GM19328 (cell line): Measurements from ENCODE around the gene FAM217B.

Source experiments
- ATAC-seq: cut with Tn5 transposase; IDR thresholded peaks from one replicate; pipeline ENCODE4 v1.9.1; 2021; ENCODE audit warnings: mild to moderate bottlenecking, moderate library complexity; ENCODE audit not compliant: unreplicated experiment

FAM217B gene, protein sequence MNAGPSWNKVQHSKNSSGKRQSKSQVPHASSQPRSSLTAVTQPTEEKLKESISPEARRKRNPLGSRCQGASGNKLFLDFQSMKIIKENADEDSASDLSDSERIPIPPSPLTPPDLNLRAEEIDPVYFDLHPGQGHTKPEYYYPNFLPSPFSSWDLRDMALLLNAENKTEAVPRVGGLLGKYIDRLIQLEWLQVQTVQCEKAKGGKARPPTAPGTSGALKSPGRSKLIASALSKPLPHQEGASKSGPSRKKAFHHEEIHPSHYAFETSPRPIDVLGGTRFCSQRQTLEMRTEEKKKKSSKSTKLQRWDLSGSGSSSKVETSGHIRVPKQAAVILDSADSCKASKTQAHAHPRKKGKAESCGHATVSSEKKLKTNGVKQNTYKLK

DNA sequence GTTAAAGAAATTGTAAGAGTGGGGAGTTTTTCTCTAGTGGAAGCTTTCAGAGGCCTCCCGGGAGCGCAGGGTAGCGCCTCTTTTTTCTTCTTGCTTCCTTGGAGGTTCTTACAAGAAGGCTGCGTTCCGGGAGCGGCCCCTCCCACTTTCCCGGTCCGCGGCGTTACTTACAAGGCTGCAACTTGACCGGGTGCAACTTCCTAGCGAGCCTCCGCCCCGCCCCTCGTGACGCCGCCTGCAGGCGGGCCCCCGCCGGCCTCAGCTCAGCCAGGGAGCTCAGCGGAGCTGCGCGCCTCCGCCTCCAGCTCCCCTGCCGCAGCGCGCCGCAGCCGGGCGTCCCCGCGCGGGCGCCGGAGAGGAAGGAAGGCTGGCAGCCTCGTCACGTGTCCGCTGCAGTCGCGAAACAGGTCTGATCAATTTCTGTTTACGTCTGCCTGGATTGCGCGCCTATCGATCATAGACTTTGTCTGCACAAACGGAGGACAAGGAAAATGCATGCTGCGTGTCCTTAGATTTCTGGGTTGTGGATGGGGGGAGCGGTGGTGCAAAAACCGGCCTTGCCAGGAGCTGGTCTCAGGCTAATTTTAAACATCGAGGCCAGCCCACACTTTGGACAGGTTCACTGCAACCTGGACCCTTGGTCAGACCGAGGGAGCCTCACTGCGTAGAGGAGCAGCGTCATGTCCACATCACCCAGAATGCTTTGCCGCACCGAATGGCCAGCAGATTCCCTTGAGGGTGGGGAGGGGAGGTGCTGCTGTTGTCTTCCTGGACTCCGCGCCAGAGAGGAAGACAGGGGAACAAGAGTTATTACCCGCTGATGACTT lies at the start of gene FAM217B, which contains the start of gene PPP1R3D:
Gene FAM217B, plus strand, starts transcription at position 261 of the 827 bp plus-strand sequence. CDS start 3,555 bp downstream, outside the sequence.
Gene PPP1R3D, minus strand, starts transcription at position 177 of the 827 bp plus-strand sequence. CDS start 374 bp downstream, outside the sequence.
- peak; percentile 95 for ATAC-seq

DNA sequence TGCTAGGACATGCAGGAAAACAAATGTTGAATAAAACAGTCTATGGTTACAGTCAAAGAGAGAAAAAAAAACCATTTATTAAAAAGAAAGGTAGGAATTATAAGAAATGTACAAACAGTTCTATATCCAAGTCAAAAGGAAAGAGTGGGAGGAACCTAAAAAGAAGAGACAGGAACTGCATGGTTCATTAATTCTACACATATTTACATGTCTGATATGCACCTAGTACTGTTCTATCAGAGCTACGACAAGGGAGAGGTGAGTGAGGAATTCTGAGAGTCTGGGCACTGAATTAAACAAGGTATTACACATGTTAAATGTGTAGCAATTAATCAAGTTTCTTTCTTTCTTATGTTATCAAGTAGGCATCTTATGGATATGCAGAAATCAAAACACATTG lies 48.6 kb upstream of the FAM217B start:
- ATAC-seq: no peak

- ATAC-seq: no peak
Observed at GRCh38 chr20:59895908-59896307, 44.3 kb upstream of the FAM217B start.

GRCh38 chr20:59902470-59902869 lies 37.7 kb upstream of the FAM217B start:
- ATAC-seq: no peak

GRCh38 chr20:59903621-59904020 lies 36.6 kb upstream of the FAM217B start:
- no peak for ATAC-seq

GRCh38 chr20:59908855-59909254 lies 31.3 kb upstream of the FAM217B start:
- no peak for ATAC-seq

DNA sequence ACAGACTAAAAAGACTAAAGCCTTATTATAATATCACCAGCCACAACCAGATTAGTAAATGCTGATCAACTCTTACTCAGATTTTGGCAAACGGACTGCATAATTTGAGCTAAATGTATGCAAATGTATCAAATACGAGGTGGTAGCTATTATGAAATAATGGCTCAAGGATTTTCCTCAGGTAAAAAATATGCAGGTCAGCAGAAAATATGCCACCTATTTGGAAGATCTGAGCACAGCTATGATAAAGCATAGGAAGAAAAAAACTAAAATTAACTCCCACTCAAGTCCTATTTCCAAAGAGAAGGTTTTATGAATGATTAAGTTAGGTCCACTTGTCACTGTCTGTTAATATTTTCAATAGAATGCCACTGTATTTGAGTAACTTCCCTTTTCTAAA lies 29.1 kb upstream of the FAM217B start:
- ATAC-seq: no peak

DNA sequence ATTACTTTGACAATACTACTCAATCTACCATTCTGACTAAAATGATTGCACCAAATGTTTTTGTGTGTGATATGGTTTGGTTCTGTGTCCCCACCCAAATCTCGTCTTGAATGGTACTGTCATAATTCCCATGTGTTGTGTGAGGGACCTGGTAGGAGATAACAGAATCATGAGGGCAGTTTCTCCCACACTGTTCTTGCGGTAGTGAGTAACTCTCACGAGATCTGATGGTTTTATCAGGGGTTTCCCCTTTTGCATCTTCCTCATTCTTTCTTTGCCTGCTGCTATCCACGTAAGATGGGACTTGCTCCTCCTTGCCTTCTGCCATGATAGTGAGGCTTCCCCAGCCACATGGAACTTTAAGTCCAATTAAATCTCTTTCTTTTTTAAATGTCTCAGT lies 27.6 kb upstream of the FAM217B start:
- no peak for ATAC-seq

DNA sequence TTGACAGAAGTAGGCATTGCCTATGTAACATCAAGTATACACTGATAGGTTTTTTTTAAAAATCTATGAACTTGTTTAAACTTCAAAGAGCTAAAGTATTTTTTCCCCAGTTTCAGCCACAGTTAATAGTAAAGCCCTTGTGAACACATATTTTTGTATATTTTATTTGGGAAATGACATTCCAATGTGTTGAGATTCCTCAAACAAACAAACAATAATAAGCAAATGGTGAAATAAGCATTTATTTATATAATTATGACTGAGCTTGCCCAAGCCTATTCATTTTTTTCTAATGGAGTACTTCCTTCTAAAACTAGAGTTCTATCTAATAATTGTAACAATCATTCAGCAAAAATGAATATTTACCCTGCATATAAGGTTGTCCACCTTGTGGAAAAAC lies 19.2 kb upstream of the FAM217B start:
- no peak for ATAC-seq

DNA sequence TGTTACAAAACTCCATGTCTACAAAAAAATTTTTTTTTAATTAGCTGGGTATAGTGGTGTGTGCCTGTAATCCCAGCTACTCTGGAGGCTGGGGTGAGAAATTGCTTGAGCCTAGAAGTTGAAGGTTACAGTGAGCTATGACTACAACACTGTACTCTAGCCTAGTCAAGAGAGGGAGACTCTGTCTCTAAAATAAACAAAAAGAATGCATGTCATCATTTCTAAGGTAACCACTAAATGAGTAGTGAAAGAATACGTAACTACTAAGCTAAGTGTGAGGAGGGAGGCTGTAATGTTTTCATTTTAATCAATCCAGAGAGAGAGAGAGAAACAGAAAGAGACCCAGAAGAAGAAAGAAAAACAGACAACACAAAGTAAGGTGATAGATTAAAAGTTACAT lies 16.7 kb upstream of the FAM217B start:
- ATAC-seq: no peak

- ATAC-seq: no peak
Observed at GRCh38 chr20:59925359-59925758, 14.8 kb upstream of the FAM217B start.

GRCh38 chr20:59925899-59926298 lies 14.3 kb upstream of the FAM217B start:
- no peak for ATAC-seq

GRCh38 chr20:59931511-59932312 lies 8.5 kb upstream of the FAM217B start:
- no peak for ATAC-seq

GRCh38 chr20:59932616-59933295 lies 7.4 kb upstream of the FAM217B start:
- ATAC-seq: no peak

- no peak for ATAC-seq
Observed at GRCh38 chr20:59933296-59933848, 6.8 kb upstream of the FAM217B start, which contains the start of gene SYCP2. SYCP2 (minus strand) TSS chr20:59933637; CDS start chr20:59922413, 11,224 bp downstream.

DNA sequence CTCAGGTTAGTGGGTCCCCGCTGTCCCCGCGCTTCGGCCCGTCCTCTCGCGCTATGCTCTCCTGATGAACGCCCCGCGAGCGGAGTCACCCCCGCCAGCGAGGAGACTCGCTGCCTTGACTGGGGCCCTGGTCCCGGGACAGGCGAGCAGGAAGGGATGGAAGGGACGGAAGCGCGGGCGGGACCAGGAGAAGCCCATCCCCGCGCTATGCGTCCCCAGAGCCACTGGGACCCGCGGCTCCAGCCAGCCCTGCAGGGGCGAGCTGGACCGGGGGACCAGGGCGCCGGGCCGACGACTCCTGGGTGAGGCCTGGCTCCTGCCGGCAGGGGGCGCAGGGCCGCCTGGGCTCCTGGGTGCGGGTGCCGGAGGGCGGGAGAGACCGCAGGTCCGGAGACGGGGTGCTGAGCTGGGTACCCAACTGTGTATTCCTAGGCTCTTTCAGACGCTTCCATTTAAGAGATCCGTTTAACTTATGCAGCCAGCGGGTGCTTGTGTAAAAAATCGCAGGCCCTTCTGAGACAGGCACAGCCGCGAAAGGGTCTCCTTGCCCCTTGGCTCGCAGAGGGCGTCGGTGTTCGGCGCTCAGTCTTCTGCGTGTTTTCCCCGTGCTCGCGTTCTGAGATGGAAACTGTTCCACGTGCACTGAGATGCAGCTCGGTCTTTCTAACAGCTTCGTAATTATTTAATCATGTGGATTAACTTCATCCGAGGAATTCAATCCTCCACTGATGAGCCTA lies 6.2 kb upstream of the FAM217B start:
- peak; percentile 62 for ATAC-seq

- no peak for ATAC-seq
Observed at GRCh38 chr20:59935457-59936185, 4.6 kb upstream of the FAM217B start.

DNA sequence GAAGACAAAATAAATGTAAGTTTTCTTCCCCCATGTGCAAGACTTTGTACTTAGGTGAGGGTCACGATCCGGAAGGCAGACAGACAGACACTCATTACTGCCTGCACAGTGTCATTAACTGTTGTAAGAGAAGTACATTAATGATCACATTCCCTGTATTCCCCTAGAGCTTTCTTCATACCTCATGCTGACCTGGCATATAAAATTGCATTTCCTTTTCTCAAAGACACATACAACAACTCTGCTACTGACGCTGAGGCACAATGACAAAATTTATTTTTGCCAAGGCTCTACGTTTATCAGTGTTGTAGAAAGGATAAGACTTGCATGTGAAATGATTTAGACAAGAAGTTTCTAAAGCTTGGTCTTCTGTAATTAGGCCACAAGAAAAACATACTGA lies 3.8 kb upstream of the FAM217B start:
- no peak for ATAC-seq

DNA sequence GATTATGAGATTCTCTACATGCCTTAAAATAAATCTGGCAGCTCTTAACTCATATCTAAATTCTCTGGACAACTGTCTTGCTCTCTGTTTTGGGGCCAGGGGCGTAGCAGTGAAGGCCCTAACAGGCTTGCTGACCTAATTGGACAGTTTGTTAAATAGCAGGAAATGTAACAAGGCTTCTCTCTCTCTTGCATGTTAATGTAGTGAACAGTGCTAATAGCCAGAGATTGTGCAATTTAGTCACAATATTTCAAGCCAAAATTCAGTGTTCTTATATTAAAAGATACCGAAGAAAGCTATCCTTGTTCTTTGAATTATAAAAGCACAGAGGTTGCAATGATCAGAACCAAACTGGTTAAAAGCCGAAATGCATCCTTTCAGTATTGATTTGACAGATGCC lies 3.0 kb upstream of the FAM217B start:
- no peak for ATAC-seq
